ENCODE measurements around the gene TM9SF3. TPM values are rescaled to one million over a fixed set of nuclear protein-coding genes. Genes with fewer than 3 reads are reported as not detected.

Gene TM9SF3
- total and polyA plus RNA-seq, 12 donors, result 19.9 to 133 (median 99.7) TPM

GRCh38 chr10:96501985-96502384, 84.8 kb downstream of the TM9SF3 start:
- Histone ChIP-seq H3K36me3 (replicated peaks in 1 of 2) (no peaks in the 10 kb centered on the region), H3K9me3 (replicated peaks in 1 of 3) (no peaks in the 10 kb centered on the region), H3K27me3 (no peaks in the 10 kb centered on the region), H3K4me1 (replicated peaks in 1 of 2) (no peaks in the 10 kb centered on the region), H3K27ac (no peak overlapping the region), H3K4me3 (no peak overlapping the region)
- intact Hi-C loops (cut with DNase I), result loop anchor here in 1 of 2 donors (10.0 kb wide), 1 partner anchor 127 kb away; no protein-coding TSS in a partner anchor
- no peak for DNase-seq
- 73 to 78% (median 75%) methylated on average over 4 of the region's 4 CpGs for WGBS, 4 donors
- TF ChIP-seq POLR2A (IDR thresholded peaks at IDR 0.05) (no peak), CTCF (IDR thresholded peaks at IDR 0.05) (no peak)

DNA sequence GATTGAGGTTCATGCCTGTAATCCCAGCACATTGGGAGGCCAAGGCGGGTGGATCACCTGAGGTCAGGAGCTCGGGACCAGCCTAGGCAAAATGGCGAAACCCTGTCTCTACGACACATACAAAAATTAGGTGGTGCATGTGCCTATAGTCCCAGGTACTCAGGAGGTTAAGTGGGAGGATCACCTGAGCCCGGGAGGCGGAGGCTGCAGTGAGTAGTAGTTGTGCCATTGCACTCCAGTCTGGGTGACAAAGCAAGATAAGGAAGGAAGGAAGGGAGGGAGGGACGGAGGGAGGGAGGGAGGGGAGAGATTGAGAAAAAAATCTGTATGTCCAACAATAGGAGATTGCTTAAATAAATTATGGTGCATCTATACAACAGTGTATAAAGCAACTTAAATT, 86.3 kb downstream of the TM9SF3 start:
- DNase-seq, result no peak
- intact Hi-C loops (cut with DNase I), result loop anchor here in 1 of 2 donors (10.0 kb wide), 1 partner anchor 126 kb away; no protein-coding TSS in a partner anchor
- Histone ChIP-seq H3K27ac (no peak overlapping the region), H3K36me3 (replicated peaks in 1 of 2) (no peaks in the 10 kb centered on the region), H3K4me3 (no peak overlapping the region), H3K27me3 (no peaks in the 10 kb centered on the region), H3K4me1 (replicated peaks in 1 of 2) (no peaks in the 10 kb centered on the region), H3K9me3 (replicated peaks in 1 of 3) (no peaks in the 10 kb centered on the region)
- WGBS, 4 donors, result 70 to 76% (median 72%) methylated on average over 7 of the region's 7 CpGs
- TF ChIP-seq CTCF (IDR thresholded peaks at IDR 0.05) (no peak), POLR2A (IDR thresholded peaks at IDR 0.05) (no peak)

GRCh38 chr10:96500050-96500449, 86.8 kb downstream of the TM9SF3 start:
- Histone ChIP-seq H3K4me3 (no peak overlapping the region), H3K27me3 (no peaks in the 10 kb centered on the region), H3K27ac (no peak overlapping the region), H3K36me3 (replicated peaks in 1 of 2) (no peaks in the 10 kb centered on the region), H3K9me3 (replicated peaks in 1 of 3) (no peaks in the 10 kb centered on the region), H3K4me1 (replicated peaks in 1 of 2) (no peaks in the 10 kb centered on the region)
- TF ChIP-seq POLR2A (IDR thresholded peaks at IDR 0.05), result no peak
- no peak for TF ChIP-seq CTCF (IDR thresholded peaks at IDR 0.05)
- intact Hi-C loops (cut with DNase I), result loop anchor here in 1 of 2 donors (10.0 kb wide), 1 partner anchor 125 kb away; no protein-coding TSS in a partner anchor
- DNase-seq, result no peak
- WGBS, 4 donors, result 94 to 100% (median 97%) methylated on average over 3 of the region's 3 CpGs

GRCh38 chr10:96497391-96497790, 89.4 kb downstream of the TM9SF3 start:
- Histone ChIP-seq H3K9me3 (replicated peaks in 1 of 3) (no peaks in the 10 kb centered on the region), H3K27me3 (no peaks in the 10 kb centered on the region), H3K36me3 (replicated peaks in 1 of 2) (no peaks in the 10 kb centered on the region), H3K4me3 (no peak overlapping the region), H3K27ac (no peak overlapping the region), H3K4me1 (replicated peaks in 1 of 2) (no peaks in the 10 kb centered on the region)
- no peak for DNase-seq
- WGBS, 4 donors, result 62 to 76% (median 66%) methylated on average over 5 of the region's 5 CpGs
- no peak for TF ChIP-seq CTCF (IDR thresholded peaks at IDR 0.05)
- no peak for TF ChIP-seq POLR2A (IDR thresholded peaks at IDR 0.05)
- intact Hi-C loops (cut with DNase I), result no loop called here
